Urinary bladder (tissue), 4 donors: ENCODE data around the gene FGF19. TPM values are rescaled to one million over a fixed set of nuclear protein-coding genes. Genes with fewer than 3 reads are reported as not detected.

Experiments
- DNase-seq: peaks from one replicate; pipeline ENCODE4 v3.0.0-alpha.2; 2015; ENCODE audit errors: extremely low spot score
- H3K27ac ChIP-seq: one replicate; pipeline ENCODE4 v1.5.1; 2013; ENCODE audit warnings: low read depth, mild to moderate bottlenecking, moderate library complexity
- H3K36me3 ChIP-seq: one replicate; pipeline ENCODE4 v1.6.1; 2013; ENCODE audit warnings: mild to moderate bottlenecking, moderate library complexity; ENCODE audit not compliant: insufficient read depth
- H3K4me1 ChIP-seq: one replicate; pipeline ENCODE4 v1.6.1; 2013; ENCODE audit warnings: mild to moderate bottlenecking, moderate library complexity; ENCODE audit not compliant: insufficient read depth
- H3K4me3 ChIP-seq: one replicate; pipeline ENCODE4 v1.5.1; 2013; ENCODE audit warnings: low read depth, low read length
- WGBS: extraction: QIAGEN DNeasy Blood & Tissue Kit; methylation state at CpG from one replicate; pipeline ENCODE4 v1.1.7; 2013; 5-methylcytosine and 5-hydroxymethylcytosine counted together
- polyA plus RNA-seq: library from polyadenylated mRNA; stranded (reverse); fragments of 200-250 nt; gene quantifications from one replicate; pipeline ENCODE4 v1.2.3, GENCODE V29; 2013
- total RNA-seq: library from RNA; depleted of rRNA; stranded (reverse); fragments of >200 nt; gene quantifications from one replicate; pipeline ENCODE4 v1.2.3, GENCODE V29; 2014
- donor health status: healthy with polysubstance abuse.
- donor health status: healthy.

The FGF19 gene
- total and polyA plus RNA-seq, 2 donors, result not detected

- DNase-seq, result no peak
- WGBS, result 90% methylated on average over 14 of the region's 14 CpGs
- Histone ChIP-seq H3K4me3 (no peak overlapping the region), H3K36me3 (peaks cover 2% of the 10 kb centered on the region), H3K27ac (no peak overlapping the region), H3K4me1 (no peaks in the 10 kb centered on the region)
These were observed 46.3 kb downstream of the FGF19 start for GRCh38 chr11:69657456-69657910.

- H3K4me1 ChIP-seq, result no peaks in the 10 kb centered on the region
- H3K4me3 ChIP-seq, result no peak overlapping the region
- DNase-seq, result no peak
- H3K36me3 ChIP-seq, result peaks cover 2% of the 10 kb centered on the region
- 82% methylated on average over 20 of the region's 20 CpGs for WGBS
- H3K27ac ChIP-seq, result no peak overlapping the region
These were observed 47.0 kb downstream of the FGF19 start for GRCh38 chr11:69656536-69657455.

GRCh38 chr11:69655479-69656428 is 48.1 kb downstream of the FGF19 start:
- no peak for DNase-seq
- no peak overlapping the region for H3K4me3 ChIP-seq
- H3K4me1 ChIP-seq, result no peaks in the 10 kb centered on the region
- H3K27ac ChIP-seq, result no peak overlapping the region
- H3K36me3 ChIP-seq, result peaks cover 2% of the 10 kb centered on the region
- WGBS, result 85% methylated on average over 19 of the region's 19 CpGs

GRCh38 chr11:69654660-69655478 is 49.0 kb downstream of the FGF19 start:
- peak; percentile 48 for DNase-seq
- H3K36me3 ChIP-seq, result peaks cover 2% of the 10 kb centered on the region
- WGBS, result 61% methylated on average over 27 of the region's 27 CpGs
- H3K4me3 ChIP-seq, result no peak overlapping the region
- no peak overlapping the region for H3K27ac ChIP-seq
- no peaks in the 10 kb centered on the region for H3K4me1 ChIP-seq

GRCh38 chr11:69654001-69654659 is 49.7 kb downstream of the FGF19 start:
- no peaks in the 10 kb centered on the region for H3K4me1 ChIP-seq
- no peak for DNase-seq
- H3K4me3 ChIP-seq, result no peak overlapping the region
- peaks cover 2% of the 10 kb centered on the region for H3K36me3 ChIP-seq
- WGBS, result 76% methylated on average over 38 of the region's 38 CpGs
- no peak overlapping the region for H3K27ac ChIP-seq

- H3K4me1 ChIP-seq, result no peaks in the 10 kb centered on the region
- H3K27ac ChIP-seq, result no peak overlapping the region
These were observed 50.3 kb downstream of the FGF19 start for GRCh38 chr11:69653406-69653960.

GRCh38 chr11:69652999-69653398 is 50.8 kb downstream of the FGF19 start:
- DNase-seq, result no peak
- WGBS, result 75% methylated on average over 11 of the region's 11 CpGs
- Histone ChIP-seq H3K36me3 (peaks cover 2% of the 10 kb centered on the region), H3K4me3 (no peak overlapping the region), H3K4me1 (no peaks in the 10 kb centered on the region), H3K27ac (no peak overlapping the region)

More at GRCh38 chr11:69653406-69653960, 50.3 kb downstream of the FGF19 start:
- Histone ChIP-seq H3K36me3 (peaks cover 2% of the 10 kb centered on the region), H3K4me3 (no peak overlapping the region)
- DNase-seq, result no peak
- 89% methylated on average over 23 of the region's 23 CpGs for WGBS

GRCh38 chr11:69651834-69652620 is 51.8 kb downstream of the FGF19 start:
- Histone ChIP-seq H3K36me3 (peaks cover 2% of the 10 kb centered on the region), H3K4me1 (no peaks in the 10 kb centered on the region), H3K27ac (no peak overlapping the region), H3K4me3 (no peak overlapping the region)
- DNase-seq, result no peak
- 89% methylated on average over 15 of the region's 15 CpGs for WGBS

- Histone ChIP-seq H3K27ac (no peak overlapping the region), H3K4me1 (no peaks in the 10 kb centered on the region), H3K36me3 (peaks cover 2% of the 10 kb centered on the region), H3K4me3 (no peak overlapping the region)
- no peak for DNase-seq
- WGBS, result 86% methylated on average over 23 of the region's 23 CpGs
These were observed 52.9 kb downstream of the FGF19 start for GRCh38 chr11:69650832-69651344.

- Histone ChIP-seq H3K4me3 (no peak overlapping the region), H3K36me3 (peaks cover 2% of the 10 kb centered on the region), H3K4me1 (no peaks in the 10 kb centered on the region), H3K27ac (no peak overlapping the region)
- no peak for DNase-seq
- WGBS, result 83% methylated on average over 24 of the region's 24 CpGs
These were observed 53.6 kb downstream of the FGF19 start for GRCh38 chr11:69650081-69650831.

- DNase-seq, result no peak
- H3K36me3 ChIP-seq, result peaks cover 2% of the 10 kb centered on the region
- WGBS, result 95% methylated on average over 10 of the region's 10 CpGs
- H3K27ac ChIP-seq, result no peak overlapping the region
- no peak overlapping the region for H3K4me3 ChIP-seq
- H3K4me1 ChIP-seq, result peaks cover under 1% of the 10 kb centered on the region
These were observed 54.3 kb downstream of the FGF19 start for GRCh38 chr11:69649576-69649900.
